ENCODE results near the gene KMT2C.
"Not testable (repeated sequence)": the region's sequence is repeated elsewhere in the genome, so short reads cannot be mapped to it uniquely, and the experiment has no call there.

KMT2C gene

GRCh38 chr7:152307902-152308301 lies 127.9 kb downstream of the KMT2C start:
- DNase-seq (ENCODE audit: low read depth) = no peak

GRCh38 chr7:152299542-152300143 lies 136.2 kb downstream of the KMT2C start:
- not testable (repeated sequence) for DNase-seq (ENCODE audit: low read depth)

- no peak for DNase-seq (ENCODE audit: low read depth)
Observed at GRCh38 chr7:152292897-152293296, 142.9 kb downstream of the KMT2C start.

GRCh38 chr7:152286972-152287371 lies 148.8 kb downstream of the KMT2C start:
- DNase-seq (ENCODE audit: low read depth) = not testable (repeated sequence)

GRCh38 chr7:152286219-152286618 lies 149.6 kb downstream of the KMT2C start:
- not testable (repeated sequence) for DNase-seq (ENCODE audit: low read depth)

GRCh38 chr7:152284998-152285397 lies 150.8 kb downstream of the KMT2C start:
- not testable (repeated sequence) for DNase-seq (ENCODE audit: low read depth)

GRCh38 chr7:152277687-152278086 lies 158.1 kb downstream of the KMT2C start:
- not testable (repeated sequence) for DNase-seq (ENCODE audit: low read depth)

- not testable (repeated sequence) for DNase-seq (ENCODE audit: low read depth)
Observed at GRCh38 chr7:152270427-152270826, 165.4 kb downstream of the KMT2C start.

GRCh38 chr7:152266859-152267258 lies 168.9 kb downstream of the KMT2C start:
- DNase-seq (ENCODE audit: low read depth) = not testable (repeated sequence)

GRCh38 chr7:152264915-152265314 lies 170.9 kb downstream of the KMT2C start:
- not testable (repeated sequence) for DNase-seq (ENCODE audit: low read depth)

GRCh38 chr7:152262146-152262545 lies 173.7 kb downstream of the KMT2C start:
- DNase-seq (ENCODE audit: low read depth) = not testable (repeated sequence)

GRCh38 chr7:152259645-152260044 lies 176.2 kb downstream of the KMT2C start:
- not testable (repeated sequence) for DNase-seq (ENCODE audit: low read depth)

GRCh38 chr7:152247851-152248250 lies 188.0 kb downstream of the KMT2C start:
- not testable (repeated sequence) for DNase-seq (ENCODE audit: low read depth)

GRCh38 chr7:152245417-152245816 lies 190.4 kb downstream of the KMT2C start:
- not testable (repeated sequence) for DNase-seq (ENCODE audit: low read depth)

- not testable (repeated sequence) for DNase-seq (ENCODE audit: low read depth)
Observed at GRCh38 chr7:152243464-152243863, 192.3 kb downstream of the KMT2C start.

- not testable (repeated sequence) for DNase-seq (ENCODE audit: low read depth)
Observed at GRCh38 chr7:152241301-152241700, 194.5 kb downstream of the KMT2C start.

GRCh38 chr7:152236306-152236705 lies 199.5 kb downstream of the KMT2C start:
- not testable (repeated sequence) for DNase-seq (ENCODE audit: low read depth)

- not testable (repeated sequence) for DNase-seq (ENCODE audit: low read depth)
Observed at GRCh38 chr7:152234421-152234820, 201.4 kb downstream of the KMT2C start.

GRCh38 chr7:152231089-152231488 lies 204.7 kb downstream of the KMT2C start:
- DNase-seq (ENCODE audit: low read depth) = no peak

GRCh38 chr7:152219556-152219955 lies 216.2 kb downstream of the KMT2C start:
- not testable (repeated sequence) for DNase-seq (ENCODE audit: low read depth)

GRCh38 chr7:152208766-152209165 lies 227.0 kb downstream of the KMT2C start:
- DNase-seq (ENCODE audit: low read depth) = not testable (repeated sequence)

- DNase-seq (ENCODE audit: low read depth) = not testable (repeated sequence)
Observed at GRCh38 chr7:152204417-152204816, 231.4 kb downstream of the KMT2C start.

- DNase-seq (ENCODE audit: low read depth) = no peak
Observed at GRCh38 chr7:152203095-152203494, 232.7 kb downstream of the KMT2C start.

- no peak for DNase-seq (ENCODE audit: low read depth)
Observed at GRCh38 chr7:152202056-152202455, 233.7 kb downstream of the KMT2C start.

Measured in stimulated activated CD8-positive, alpha-beta memory T cell treated with anti-CD3 and anti-CD28 coated beads, Interleukin-12 subunit alpha, Interleukin-12 subunit beta, amount 100 ng/mL, for 1 hour (primary cell).